Measurements from ENCODE around the gene MMP14. TPM values are rescaled to one million over a fixed set of nuclear protein-coding genes. Genes with fewer than 3 reads are reported as not detected.

The MMP14 gene
- total and polyA plus RNA-seq, 2 of the 8 experiments (the other 6 are each of a cell fraction or from before 2014, with no cell fraction given), result 58.2 to 86.8 TPM

DNA sequence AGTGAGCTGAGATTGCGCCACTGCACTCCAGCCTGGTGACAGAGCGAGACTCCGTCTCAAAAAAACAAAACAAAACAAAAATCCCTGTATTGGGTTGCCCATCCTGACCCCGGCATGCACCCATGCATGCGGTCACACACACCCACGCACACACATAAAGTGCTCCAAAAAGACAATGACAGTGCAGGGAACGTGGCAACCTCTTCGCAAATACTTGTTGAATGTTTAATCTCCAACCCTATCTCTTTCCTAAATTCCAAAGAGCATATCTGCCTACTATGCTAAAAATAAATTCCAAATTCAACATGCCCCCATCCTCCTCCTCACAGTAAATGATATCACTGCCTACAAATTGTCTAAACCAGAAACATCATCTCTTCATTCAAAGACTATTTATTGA is 34.7 kb upstream of the MMP14 start:
- H4K5ac ChIP-seq (ENCODE audit: insufficient read length, low read depth, low read length), result no peak overlapping the region
- H3K79me2 ChIP-seq (ENCODE audit: control insufficient read depth in 1 of 2, insufficient read depth in 2 of 2, low read length in 2 of 2), result no peaks in the 10 kb centered on the region

More for the DNA sequence above, 34.7 kb upstream of the MMP14 start:
- H2BK20ac ChIP-seq (ENCODE audit: low read length), result no peak overlapping the region
- H3K9ac ChIP-seq (replicated peaks in 1 of 4; ENCODE audit: extremely low read depth in 1 of 4, low read depth in 3 of 4, low read length in 3 of 4), result no peak overlapping the region
- no peaks in the 10 kb centered on the region for H3K23me2 ChIP-seq (ENCODE audit: low read depth, low read length)
- no peak overlapping the region for H2BK12ac ChIP-seq (ENCODE audit: low read depth, low read length)
- H3K27me3 ChIP-seq (replicated peaks in 1 of 4; ENCODE audit: control insufficient read depth in 3 of 4, extremely low read depth in 1 of 4, insufficient read depth in 3 of 4, low read length in 3 of 4), result no peaks in the 10 kb centered on the region
- H2BK120ac ChIP-seq (replicated peaks; ENCODE audit: low read depth, low read length), result no peak overlapping the region
- H3K79me1 ChIP-seq (ENCODE audit: low read depth, low read length), result no peaks in the 10 kb centered on the region
- H2AK5ac ChIP-seq (ENCODE audit: low read depth, low read length), result no peak overlapping the region
- H4K20me1 ChIP-seq (replicated peaks in 1 of 2; ENCODE audit: control insufficient read depth in 1 of 2, insufficient read depth in 2 of 2, low read length in 2 of 2), result no peaks in the 10 kb centered on the region
- no peaks in the 10 kb centered on the region for H3K9me3 ChIP-seq (ENCODE audit: insufficient read depth in 2 of 2, low read depth in 1 of 2, low read length in 1 of 2)
- H3K4me1 ChIP-seq (replicated peaks in 1 of 4; ENCODE audit: control insufficient read depth in 3 of 4, insufficient read depth in 4 of 4, low read length in 3 of 4), result peaks cover 2 to 6% (median 4%) of the 10 kb centered on the region in 4 experiments; a peak in 5 of 7 replicates
- H3K18ac ChIP-seq (ENCODE audit: extremely low read depth, low read length), result no peak overlapping the region
- no peak overlapping the region for H2BK15ac ChIP-seq (ENCODE audit: low read length)
- H3K36me3 ChIP-seq (ENCODE audit: control insufficient read depth in 2 of 4, insufficient read depth in 4 of 4, low read length in 3 of 4), result no peaks in the 10 kb centered on the region
- DNase-seq (ENCODE audit: low read depth in 1 of 2, low spot score in 2 of 2) (no peak), FAIRE-seq (no peak)
- no peak overlapping the region for H3K27ac ChIP-seq (ENCODE audit: low read depth, low read length)
- no peak overlapping the region for H2BK5ac ChIP-seq (ENCODE audit: low read depth, low read length)
- no peak overlapping the region for H3K14ac ChIP-seq (ENCODE audit: insufficient read length)
- no peak overlapping the region for H2AFZ ChIP-seq (ENCODE audit: low read length)
- H3K23ac ChIP-seq (ENCODE audit: insufficient read length), result no peak overlapping the region
- H4K8ac ChIP-seq (ENCODE audit: extremely low read depth, insufficient read depth, low read length), result no peak overlapping the region
- H3K56ac ChIP-seq (replicated peaks; ENCODE audit: insufficient read length, low read depth, low read length), result no peak overlapping the region
- ChIA-PET POLR2A (ENCODE audit: partially characterized antibody) (interaction anchor here (1.7 kb wide), 1 partner anchor 36 kb away, joined by 4 read pairs; the partner anchor contains the start of gene OXA1L), CTCF (ENCODE audit: partially characterized antibody) (interaction anchor here (1.0 to 53.1 kb wide), 6 partner anchors 11 to 231 kb away, joined by 3 to 1562 read pairs (median 4); partner anchors contain the start of genes LRP10, MMP14 and REM2)
- H3K4me2 ChIP-seq (ENCODE audit: insufficient read depth in 1 of 2, low read depth in 2 of 2, low read length in 2 of 2), result no peak overlapping the region
- 77% methylated on average over 8 of the region's 8 CpGs; no CpG with 5 or more reads in 1 of the 2 experiments for WGBS, 2 experiments (ENCODE audit: extremely low coverage in 1 of 2, insufficient coverage in 1 of 2, insufficient read length in 1 of 2, insufficient replicate concordance in 2 of 2, low coverage in 1 of 2, low lambda C conversion rate in 2 of 2, missing lambda C conversion rate in 1 of 2)
- no peak overlapping the region for H4K91ac ChIP-seq (replicated peaks; ENCODE audit: insufficient read length, low read length)
- TF ChIP-seq SIRT6 (IDR thresholded peaks at IDR 0.05; ENCODE audit: low read length), result no peak
- no peak for TF ChIP-seq BACH1 (IDR thresholded peaks at IDR 0.05; ENCODE audit: low read length)
- no peak for TF ChIP-seq EGR1 (IDR thresholded peaks at IDR 0.05; ENCODE audit: borderline replicate concordance, low read depth, low read length)
- TF ChIP-seq SIN3A (conservative IDR thresholded peaks at IDR 0.05 in 1 of 2, IDR thresholded peaks at IDR 0.05 in 1 of 2; ENCODE audit: low read depth in 1 of 2, low read length in 2 of 2), result no peak
- TF ChIP-seq POU5F1 (IDR thresholded peaks at IDR 0.05; ENCODE audit: low read depth, low read length), result no peak
- TF ChIP-seq POLR2A (IDR thresholded peaks at IDR 0.05; ENCODE audit: control extremely low read depth in 1 of 2, low read depth in 2 of 2, low read length in 2 of 2), result no peak
- no peak for TF ChIP-seq YY1 (IDR thresholded peaks at IDR 0.05; ENCODE audit: low read depth, low read length)
- H3K4me3 ChIP-seq (ENCODE audit: extremely low read depth in 1 of 4, insufficient read depth in 2 of 4, low read depth in 3 of 4, low read length in 4 of 4), result no peak overlapping the region
- H3K4ac ChIP-seq (replicated peaks; ENCODE audit: insufficient read length, low read depth, low read length), result no peak overlapping the region

All from H1 (cell line).